Coronary artery (tissue), 2 donors: ENCODE measurements around the gene KDM7A.

ENCODE experiments used
- DNase-seq: peaks from one replicate; pipeline ENCODE4 v3.0.0-alpha.2; 2017; ENCODE audit warnings: low spot score
- H3K27ac ChIP-seq, 2 donors: fragments of 200-600 bp; sonication (generic); one replicate each; pipeline ENCODE4 v1.5.1; 2016 to 2019
- H3K4me3 ChIP-seq: fragments of 200-600 bp; sonication (generic); 2 replicates; pipeline ENCODE4 v1.5.1; 2016; ENCODE audit warnings: mild to moderate bottlenecking, moderate library complexity
- CTCF ChIP-seq: fragments of 200-600 bp; sonication (generic); IDR thresholded peaks from one replicate; pipeline ENCODE4 v1.5.1; 2019; ENCODE audit warnings: antibody characterized with exemption

Gene KDM7A

GRCh38 chr7:140049339-140050024, 127.3 kb downstream of the KDM7A start:
- TF ChIP-seq CTCF, result no peak
- DNase-seq, result no peak
- Histone ChIP-seq H3K27ac (peak overlapping the region in 1 of 2 donors; percentile 45), H3K4me3 (no peak overlapping the region)

GRCh38 chr7:140048989-140049338, 127.8 kb downstream of the KDM7A start:
- TF ChIP-seq CTCF, result no peak
- no peak for DNase-seq
- no peak overlapping the region for H3K4me3 ChIP-seq
- H3K27ac ChIP-seq, result peak overlapping the region in 1 of 2 donors; percentile 45

GRCh38 chr7:140048138-140048537, 128.6 kb downstream of the KDM7A start:
- no peak overlapping the region for H3K27ac ChIP-seq
- no peak for TF ChIP-seq CTCF
- H3K4me3 ChIP-seq, result no peak overlapping the region
- no peak for DNase-seq

GRCh38 chr7:140047197-140047596, 129.6 kb downstream of the KDM7A start:
- DNase-seq, result no peak
- Histone ChIP-seq H3K4me3 (no peak overlapping the region), H3K27ac (no peak overlapping the region)
- no peak for TF ChIP-seq CTCF

GRCh38 chr7:140045697-140046096, 131.1 kb downstream of the KDM7A start:
- no peak for DNase-seq
- H3K4me3 ChIP-seq, result no peak overlapping the region
- no peak for TF ChIP-seq CTCF
- H3K27ac ChIP-seq, result no peak overlapping the region

- TF ChIP-seq CTCF, result no peak
- H3K27ac ChIP-seq, result no peak overlapping the region
- DNase-seq, result no peak
- H3K4me3 ChIP-seq, result no peak overlapping the region
These were observed 132.5 kb downstream of the KDM7A start for GRCh38 chr7:140044251-140044650.

- no peak for TF ChIP-seq CTCF
- no peak for DNase-seq
- H3K4me3 ChIP-seq, result no peak overlapping the region
- no peak overlapping the region for H3K27ac ChIP-seq
These were observed 134.5 kb downstream of the KDM7A start for GRCh38 chr7:140042386-140042670.
